HG03520 (cell line): Measurements from ENCODE around the gene PWWP2B.
"Not testable (repeated sequence)": the region's sequence is repeated elsewhere in the genome, so short reads cannot be mapped to it uniquely, and the experiment has no call there.

Source experiments
- ATAC-seq: cut with Tn5 transposase; IDR thresholded peaks from one replicate; pipeline ENCODE4 v1.9.1; 2021; ENCODE audit warnings: mild to moderate bottlenecking, moderate library complexity; ENCODE audit not compliant: unreplicated experiment

PWWP2B gene

DNA sequence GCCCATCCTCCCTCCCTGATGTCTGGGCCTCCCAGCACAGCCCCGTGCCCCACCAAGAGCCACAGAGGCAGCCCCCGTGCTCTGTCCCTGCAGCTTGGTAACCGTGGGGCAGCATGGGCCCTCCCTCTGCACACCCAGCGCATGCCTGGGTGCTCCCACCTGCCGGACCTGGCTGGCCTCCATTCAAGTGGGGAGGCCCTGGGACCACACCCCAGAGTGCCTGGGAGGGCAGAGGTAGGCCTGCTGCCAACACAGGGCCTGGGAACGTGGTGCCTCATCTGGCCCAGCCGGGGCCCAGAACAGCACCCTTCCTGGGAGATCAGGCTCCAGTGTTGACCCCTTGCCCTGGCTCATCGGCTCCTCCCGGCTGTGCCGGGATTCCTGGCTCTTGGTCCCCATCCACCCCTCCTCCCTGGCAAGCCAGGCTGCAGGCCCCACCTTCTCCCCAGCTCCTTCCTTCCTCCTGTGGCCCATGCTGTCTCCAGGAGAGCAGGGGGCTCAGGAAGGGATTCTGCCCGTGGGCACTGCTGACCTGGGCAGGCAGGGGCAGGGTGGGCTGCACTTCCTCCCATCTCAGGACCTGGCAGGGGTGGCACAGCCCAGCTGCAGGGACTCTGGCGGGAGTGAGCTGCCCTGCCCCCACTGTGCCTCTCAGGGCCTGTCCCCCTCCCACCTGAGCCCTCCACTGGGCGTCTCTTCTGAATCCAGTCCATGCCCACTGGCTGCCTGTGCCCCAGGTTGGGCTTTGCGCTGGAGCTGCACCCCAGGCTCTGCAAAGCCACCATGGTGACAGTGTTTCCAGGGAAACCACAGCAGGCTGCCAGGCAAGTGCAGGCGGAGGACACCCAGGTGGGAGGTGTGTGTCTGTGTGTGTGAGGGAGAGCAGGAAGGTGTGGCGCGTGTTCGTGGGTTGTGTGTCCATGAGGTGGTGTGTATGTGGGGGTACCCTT lies 32.6 kb downstream of the PWWP2B start:
- no peak for ATAC-seq

DNA sequence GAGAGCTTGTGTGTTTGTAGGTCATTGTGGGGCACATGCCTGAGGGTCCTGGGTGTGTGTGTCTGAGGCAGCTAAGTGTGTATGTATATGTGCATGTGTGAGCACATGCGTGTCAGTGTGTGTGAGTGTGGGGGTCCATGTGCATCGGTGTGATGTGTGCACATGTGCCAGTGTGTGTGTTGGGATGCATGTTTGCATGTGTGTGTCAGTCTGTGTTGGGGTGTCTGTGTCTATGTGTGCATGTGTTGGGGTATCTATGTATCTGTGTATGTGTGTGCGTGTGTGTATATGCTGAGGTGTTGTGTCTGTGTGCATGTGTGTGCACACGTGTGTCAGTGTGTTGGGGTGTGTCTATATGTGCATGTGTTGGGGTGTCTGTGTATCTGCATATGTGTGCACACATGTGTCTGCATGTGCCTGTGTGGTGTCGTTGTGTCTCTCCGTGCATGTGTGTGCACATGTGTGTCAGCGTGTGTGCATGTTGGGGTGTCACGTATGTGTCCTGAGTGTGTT lies 33.3 kb downstream of the PWWP2B start:
- no peak for ATAC-seq

GRCh38 chr10:132430861-132431271 lies 33.9 kb downstream of the PWWP2B start:
- ATAC-seq = no peak

GRCh38 chr10:132431537-132432175 lies 34.7 kb downstream of the PWWP2B start:
- no peak for ATAC-seq

GRCh38 chr10:132432176-132432540 lies 35.2 kb downstream of the PWWP2B start:
- no peak for ATAC-seq

DNA sequence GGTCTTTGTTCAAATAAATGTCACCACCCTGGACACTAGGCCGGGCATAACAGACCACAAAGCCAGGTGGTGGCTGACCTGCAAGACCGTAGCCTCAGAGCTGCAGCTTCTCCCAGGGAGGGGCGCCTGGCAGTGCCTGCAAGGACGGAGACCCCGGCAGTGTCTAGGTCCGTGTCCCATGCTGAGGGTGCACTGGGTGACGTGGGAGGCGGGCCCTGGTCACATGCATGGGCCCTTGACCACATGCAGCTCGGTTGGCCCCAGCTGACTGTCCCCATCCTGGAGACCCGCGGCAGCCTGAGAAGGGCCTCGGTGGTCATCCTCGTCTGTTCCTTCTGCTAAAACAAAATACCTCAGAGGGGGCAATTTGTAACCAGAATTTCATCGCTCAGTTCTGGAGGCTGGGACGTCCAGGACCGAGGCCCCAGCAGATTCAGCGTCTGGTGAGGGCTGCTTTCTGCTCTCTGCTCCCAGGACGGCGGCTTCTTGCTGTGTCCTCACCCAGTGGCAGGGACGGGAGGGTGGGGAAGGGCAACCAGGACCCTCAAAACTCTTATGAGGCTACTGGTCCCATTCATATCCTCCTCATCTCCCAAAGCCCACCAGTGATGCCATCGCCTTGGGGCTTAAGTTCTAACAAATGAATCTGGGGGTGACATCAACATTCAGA lies 36.8 kb downstream of the PWWP2B start:
- no peak for ATAC-seq

DNA sequence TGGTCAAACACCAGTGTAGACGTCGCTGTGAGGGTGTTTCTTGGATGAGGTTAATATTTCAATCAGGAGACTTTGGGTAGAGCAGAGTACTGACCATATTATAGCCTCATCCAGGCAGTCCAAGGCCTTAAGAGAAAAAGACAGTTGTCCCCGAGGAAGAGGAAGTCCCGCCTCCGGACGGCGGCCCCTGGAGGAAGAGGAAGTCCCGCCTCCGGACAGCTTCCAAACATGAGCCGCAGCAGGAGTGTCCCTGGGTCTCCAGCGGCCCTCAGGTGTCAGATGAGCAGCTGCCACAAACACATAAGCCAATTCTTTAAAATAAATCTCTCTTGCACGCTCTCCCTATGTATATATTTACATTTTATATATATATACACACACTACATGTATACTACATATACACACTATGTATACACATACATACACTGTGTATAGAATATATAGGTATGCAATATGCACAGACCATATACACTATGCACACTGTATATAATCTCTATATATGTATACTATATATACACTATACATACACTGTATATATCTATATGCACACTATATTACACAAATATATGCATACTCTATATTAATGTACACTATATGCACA lies 37.5 kb downstream of the PWWP2B start:
- ATAC-seq = no peak

DNA sequence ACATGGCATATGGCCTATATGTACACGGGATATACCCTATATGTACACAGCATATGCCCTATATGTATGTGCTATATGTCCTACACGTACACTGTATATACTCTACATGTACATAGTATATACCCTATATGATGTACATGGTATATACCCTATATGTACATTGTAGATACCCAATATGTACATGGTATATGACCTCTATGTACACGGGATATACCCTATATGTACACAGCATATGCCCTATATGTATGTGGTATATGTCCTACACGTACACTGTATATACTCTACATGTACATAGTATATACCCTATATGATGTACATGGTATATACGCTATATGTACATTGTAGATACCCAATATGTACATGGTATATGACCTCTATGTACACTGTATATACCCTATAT lies 38.3 kb downstream of the PWWP2B start:
- ATAC-seq = not testable (repeated sequence)

DNA sequence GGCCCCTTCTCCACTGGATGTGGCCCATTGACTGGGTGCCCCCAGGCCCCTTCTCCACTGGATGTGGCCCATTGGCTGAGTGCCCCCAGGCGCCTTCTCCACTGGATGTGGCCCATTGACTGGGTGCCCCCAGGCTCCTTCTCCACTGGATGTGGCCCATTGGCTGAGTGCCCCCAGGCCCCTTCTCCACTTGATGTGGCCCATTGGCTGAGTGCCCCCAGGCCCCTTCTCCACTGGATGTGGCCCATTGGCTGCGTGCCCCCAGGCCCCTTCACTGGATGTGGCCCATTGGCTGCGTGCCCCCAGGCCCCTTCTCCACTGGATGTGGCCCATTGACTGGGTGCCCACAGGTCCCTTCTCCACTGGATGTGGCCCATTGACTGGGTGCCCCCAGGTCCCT lies 39.1 kb downstream of the PWWP2B start:
- not testable (repeated sequence) for ATAC-seq

DNA sequence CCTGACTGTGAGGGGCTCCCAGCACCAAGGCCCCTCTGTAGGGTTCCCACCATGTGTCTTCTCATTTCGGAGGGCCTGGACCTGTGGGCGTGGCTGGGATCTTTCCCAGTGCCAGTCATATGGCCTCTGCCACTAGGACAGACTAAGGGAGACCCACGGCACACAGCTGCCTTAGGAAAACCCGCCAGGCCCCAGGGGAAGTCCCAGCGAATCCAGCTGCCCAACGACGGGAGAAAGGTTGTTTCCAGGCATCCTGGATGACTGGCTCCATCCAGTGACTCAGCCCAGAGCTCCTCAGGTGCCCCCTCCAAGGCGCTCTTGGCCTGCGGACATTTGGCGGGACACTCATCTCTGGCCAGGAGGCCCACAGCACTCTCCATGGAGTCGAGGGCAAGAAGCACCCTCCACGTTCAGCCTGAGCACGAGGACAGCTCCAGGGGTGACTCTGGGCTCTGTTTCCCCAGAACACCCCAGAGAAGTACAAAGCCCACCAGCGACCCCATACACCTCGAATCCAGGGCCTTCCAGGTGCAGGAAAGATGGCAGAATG lies 39.9 kb downstream of the PWWP2B start:
- no peak for ATAC-seq

- ATAC-seq = no peak
Measured at GRCh38 chr10:132437541-132437950, 40.5 kb downstream of the PWWP2B start.

DNA sequence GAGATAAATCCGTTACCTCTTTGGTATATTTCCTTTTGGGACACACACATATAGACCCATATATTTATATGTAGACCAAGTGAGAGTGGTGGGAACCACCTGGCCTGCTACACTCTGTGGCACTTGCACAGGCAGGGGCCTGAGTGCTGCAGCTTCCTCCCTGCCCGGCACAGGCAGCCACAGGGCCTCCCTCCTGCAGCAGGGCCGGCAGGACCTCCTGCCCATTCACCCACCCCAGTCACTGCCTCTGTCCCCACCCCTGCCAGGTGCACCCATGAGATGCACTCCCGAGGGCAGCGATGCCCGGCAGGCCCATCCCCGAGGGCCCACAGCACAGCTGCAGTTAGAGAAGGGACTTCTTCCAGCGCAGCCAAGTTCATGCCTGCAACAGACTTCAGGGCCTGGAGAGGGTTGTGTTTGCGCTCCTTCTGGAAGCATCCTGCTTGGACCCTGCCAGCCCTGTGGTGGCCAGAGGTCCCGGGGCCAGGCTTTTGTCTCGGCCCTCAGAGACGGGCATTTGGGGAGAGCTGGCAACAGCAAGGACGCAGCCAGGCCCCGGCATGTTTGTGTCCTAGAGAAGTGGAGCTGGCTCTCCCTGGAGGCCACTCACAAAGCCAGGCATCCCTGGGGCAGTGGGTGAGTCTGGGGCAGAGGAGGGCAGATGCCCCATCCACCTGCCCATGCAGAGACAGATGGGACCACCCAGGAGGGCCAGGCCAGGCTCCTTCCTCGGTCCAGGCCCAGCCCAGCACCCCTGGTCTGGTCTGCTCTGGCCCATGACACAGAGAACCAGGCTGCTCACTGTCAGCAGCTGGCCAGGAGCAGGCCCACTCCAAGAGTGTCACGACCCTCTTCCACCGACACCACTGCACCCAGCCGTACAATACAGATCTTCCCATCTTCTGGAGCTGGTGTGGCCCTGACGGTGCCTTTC lies 41.4 kb downstream of the PWWP2B start:
- no peak for ATAC-seq

DNA sequence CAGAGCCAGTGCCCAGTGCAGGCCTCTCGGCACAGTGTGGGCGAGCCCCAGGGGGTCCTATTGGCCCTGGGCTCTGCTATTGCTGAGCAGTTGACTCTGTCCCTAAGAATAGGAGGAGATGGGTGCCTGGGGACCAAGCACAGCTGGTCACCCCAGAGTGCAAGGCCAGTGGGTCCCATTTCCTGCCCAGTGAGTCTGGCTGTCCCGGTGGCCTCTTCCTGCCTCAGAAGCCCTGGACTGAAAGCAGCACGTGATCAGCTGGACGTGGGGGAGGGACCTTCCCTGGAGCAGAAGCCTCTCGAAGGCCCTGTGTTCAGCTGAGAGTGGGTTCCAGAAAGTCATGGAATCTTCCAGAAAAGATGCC lies 42.0 kb downstream of the PWWP2B start:
- ATAC-seq = no peak

DNA sequence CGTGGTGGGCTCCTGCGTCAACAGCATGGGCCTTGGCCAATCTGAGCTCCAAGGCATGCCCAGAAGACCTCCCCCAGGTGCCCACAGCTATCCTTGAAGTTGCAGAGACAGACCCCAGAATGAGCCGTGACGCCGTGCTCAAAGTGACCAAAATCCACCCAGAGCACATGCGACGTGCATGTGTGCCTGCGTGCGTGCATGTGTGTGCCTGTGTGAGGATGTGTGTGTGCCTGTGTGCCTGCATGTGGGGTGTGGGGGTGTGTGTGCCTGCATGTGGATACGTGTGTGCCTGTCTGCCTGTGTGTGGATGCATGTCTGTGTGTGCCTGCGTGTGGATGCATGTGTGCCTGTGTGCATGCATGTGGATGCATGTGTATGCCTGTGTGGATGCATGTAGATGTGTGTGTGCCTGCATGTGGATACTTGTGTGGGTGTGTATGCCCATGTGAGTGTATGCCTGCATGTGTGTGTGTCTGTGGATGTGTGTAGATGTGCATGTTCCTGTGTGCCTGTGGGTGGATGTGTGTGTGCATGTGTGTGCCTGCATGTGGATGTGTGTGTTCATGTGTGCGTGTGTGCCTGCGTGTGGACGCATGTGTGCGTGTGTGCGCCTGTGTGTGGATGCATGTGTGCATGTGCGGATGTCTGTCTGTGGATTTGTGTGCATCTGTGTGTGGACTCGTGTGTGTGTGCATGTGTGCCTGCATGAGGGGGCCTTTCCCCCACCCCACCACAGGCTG lies 42.6 kb downstream of the PWWP2B start:
- ATAC-seq = no peak

DNA sequence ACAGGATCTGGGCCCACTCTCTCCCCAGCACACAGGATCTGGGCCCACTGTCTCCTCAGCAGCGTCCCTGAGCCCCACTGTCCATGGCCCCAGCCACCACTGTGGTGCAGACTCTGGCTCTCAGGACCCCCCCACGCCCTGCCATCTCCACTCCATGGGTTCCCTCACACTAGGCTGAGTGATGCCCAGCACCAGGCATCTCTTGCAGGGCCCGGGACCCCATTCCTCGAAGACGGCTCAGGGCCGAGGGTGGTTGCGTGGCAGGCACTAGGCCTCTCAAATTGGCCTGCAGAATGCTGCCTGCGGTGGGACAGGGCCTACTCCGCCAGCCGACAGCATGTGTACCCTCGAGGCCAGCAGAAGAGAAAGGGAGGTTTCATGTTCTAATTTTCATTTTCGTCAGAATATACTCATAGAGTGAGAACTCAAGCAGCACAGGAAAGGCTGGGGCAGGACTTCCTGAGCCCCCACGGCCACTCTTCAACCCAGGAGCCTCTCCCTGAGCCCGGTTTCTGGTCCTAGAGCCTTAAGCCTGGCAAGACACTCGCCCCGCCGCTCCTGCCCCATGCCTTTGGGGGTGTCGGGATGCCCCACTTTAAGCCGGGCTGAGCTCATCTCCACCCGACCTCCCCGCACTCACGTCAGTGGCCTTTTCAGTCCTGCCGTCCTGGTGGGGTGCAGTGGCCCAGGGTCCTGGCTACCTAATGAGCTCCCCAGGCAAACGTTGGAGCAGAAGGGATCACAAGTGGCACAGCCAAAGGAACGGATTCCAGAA lies 44.0 kb downstream of the PWWP2B start:
- ATAC-seq = no peak

GRCh38 chr10:132441818-132442524 lies 45.0 kb downstream of the PWWP2B start:
- ATAC-seq = no peak

DNA sequence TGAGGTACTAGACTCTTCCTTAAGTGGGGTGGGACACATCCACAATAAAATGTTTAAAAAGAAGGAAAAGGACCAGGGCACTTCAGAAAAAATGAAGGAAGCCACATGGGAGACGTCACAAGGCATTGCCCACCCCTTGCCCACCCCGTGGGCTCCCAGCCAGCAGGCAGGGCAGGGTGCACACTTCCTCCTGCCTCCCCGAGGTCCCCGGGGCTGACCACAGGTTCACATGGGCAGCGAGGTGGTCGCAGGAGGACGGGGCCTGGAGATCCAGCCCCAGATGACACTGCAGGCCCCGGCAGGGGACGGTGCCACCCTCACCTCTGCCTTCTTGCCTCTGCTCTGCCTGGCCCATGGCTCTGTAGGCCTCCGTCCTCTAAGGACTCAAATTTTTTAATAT lies 45.6 kb downstream of the PWWP2B start:
- no peak for ATAC-seq

DNA sequence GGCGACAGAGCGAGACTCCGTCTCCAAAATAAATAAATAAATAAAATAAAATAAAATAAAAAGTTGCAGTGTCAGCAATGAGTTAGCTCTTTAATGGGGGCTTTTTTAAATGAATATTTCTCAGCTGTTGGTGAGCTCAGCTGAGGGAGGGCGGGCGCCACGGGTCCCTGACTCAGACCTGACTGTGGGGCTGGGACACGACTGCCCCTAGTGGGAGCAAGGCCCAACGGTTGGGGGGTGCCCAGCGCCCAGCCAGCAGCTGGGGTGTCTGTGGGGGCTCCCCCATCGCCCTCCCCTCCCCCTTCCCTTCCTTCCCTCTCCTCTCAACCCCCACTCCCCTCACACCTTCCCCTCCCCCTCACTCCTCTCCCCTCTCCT lies 46.6 kb downstream of the PWWP2B start:
- ATAC-seq = peak; percentile 50
